ENCODE measurements around the gene ZNF75A.
A peak's percentile ranks its signal among the peaks of the same experiment; 100 is the strongest.

The ZNF75A gene

DNA sequence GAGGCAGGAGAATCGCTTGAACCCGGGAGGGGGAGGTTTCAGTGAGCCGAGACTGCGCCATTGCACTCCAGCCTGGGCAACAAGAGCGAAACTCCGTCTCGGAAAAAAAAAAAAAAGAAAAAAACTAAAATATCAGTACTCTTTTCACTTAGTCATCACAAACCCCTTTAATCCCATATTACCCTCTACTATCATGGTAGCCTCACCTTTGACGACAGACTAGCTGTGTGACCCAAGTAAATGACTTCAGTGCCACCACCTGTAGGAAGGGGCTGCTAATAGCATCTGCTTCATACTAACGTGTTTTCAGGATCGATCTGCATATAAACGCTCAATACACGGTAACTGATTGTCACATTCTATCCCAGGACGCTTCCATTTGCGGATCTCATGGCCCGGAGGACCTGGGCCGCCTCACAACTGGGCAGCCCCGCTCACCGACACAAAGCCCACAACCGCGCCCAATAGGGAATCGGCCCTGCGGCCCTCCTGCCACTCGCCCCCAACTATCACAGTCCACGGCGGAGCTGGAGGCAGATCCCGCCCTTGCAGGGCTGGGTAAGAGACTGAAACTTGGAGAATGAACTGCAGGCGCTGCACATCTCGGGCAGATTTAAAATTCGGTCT lies 23.1 kb upstream of the ZNF75A start:
- no peak for TF ChIP-seq EP300 (IDR thresholded peaks at IDR 0.05; ENCODE audit: borderline replicate concordance)
- TF ChIP-seq YY1 (IDR thresholded peaks at IDR 0.05; ENCODE audit: low read depth), result no peak
- no peak for TF ChIP-seq CREB1 (IDR thresholded peaks at IDR 0.05; ENCODE audit: low read depth)
- TF ChIP-seq EGR1 (IDR thresholded peaks at IDR 0.05), result no peak
- no peak for TF ChIP-seq NFIC (IDR thresholded peaks at IDR 0.05)
- TF ChIP-seq RAD21 (IDR thresholded peaks at IDR 0.05; ENCODE audit: low read depth), result no peak
- no peak for TF ChIP-seq TEAD4 (IDR thresholded peaks at IDR 0.05)
- TF ChIP-seq, protein P1, sequence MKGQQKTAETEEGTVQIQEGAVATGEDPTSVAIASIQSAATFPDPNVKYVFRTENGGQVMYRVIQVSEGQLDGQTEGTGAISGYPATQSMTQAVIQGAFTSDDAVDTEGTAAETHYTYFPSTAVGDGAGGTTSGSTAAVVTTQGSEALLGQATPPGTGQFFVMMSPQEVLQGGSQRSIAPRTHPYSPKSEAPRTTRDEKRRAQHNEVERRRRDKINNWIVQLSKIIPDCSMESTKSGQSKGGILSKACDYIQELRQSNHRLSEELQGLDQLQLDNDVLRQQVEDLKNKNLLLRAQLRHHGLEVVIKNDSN (IDR thresholded peaks at IDR 0.05), result no peak
- TF ChIP-seq TAF1 (IDR thresholded peaks at IDR 0.05; ENCODE audit: low read depth), result no peak
- TF ChIP-seq TCF12 (IDR thresholded peaks at IDR 0.05; ENCODE audit: low read depth), result no peak
- TF ChIP-seq ZBTB7A (IDR thresholded peaks at IDR 0.05; ENCODE audit: low read depth), result no peak
- TF ChIP-seq, protein P2, sequence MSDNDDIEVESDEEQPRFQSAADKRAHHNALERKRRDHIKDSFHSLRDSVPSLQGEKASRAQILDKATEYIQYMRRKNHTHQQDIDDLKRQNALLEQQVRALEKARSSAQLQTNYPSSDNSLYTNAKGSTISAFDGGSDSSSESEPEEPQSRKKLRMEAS (IDR thresholded peaks at IDR 0.05), result no peak

DNA sequence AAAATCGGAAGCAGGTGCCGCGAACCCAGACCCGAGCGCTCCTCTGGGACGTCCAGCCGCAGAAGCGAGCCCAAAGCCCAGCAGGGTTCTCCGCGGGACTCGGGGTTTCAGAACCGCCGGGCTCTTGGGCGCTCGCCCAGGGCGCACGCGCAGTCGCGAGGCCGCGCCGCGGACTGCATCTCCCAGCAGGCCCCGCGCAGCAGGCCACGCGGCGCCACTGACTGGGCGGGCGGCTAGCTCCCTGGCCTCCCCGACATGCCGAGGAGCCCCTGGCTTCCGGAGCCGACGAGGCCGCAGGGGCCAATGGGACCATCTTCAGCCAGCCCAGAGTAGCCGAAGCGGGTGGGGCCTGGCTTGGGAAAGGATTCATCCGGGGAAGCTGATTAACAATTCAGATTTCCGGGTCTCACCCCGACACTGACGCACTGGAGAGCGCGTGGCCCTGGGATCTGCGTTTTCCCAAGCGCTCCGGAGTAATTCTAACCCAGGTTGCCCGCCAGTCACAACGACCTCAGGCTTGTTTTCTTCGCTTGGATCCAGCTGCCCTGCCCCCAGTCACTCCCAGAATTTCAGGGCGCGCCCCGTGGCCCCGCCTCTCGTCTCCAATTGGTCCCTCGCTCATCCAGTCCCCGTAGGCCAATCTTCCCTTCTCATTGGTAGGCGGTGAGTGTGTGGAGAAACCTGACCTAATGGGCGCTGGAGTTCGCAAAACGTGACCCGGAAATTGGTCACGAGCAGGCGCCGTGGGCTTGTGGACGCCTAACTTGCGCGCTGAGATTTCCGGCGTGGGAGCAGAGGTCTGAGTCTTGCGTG lies 22.4 kb upstream of the ZNF75A start, which contains the start of gene ZNF263:
ZNF263 (plus strand) TSS at position 762 of the 813 bp plus-strand sequence. CDS start 328 bp downstream, outside the sequence.
- TF ChIP-seq, protein P2 (IDR thresholded peaks at IDR 0.05), result peak; percentile 93
- TF ChIP-seq EP300 (IDR thresholded peaks at IDR 0.05; ENCODE audit: borderline replicate concordance) (0 out of 2 replicates have a peak, but pooled peaks have one; percentile 13), EGR1 (IDR thresholded peaks at IDR 0.05) (0 out of 2 replicates have a peak, but pooled peaks have one; percentile 12), CEBPB (IDR thresholded peaks at IDR 0.05) (no peak), TAF1 (IDR thresholded peaks at IDR 0.05; ENCODE audit: low read depth) (peak; percentile 62), TEAD4 (IDR thresholded peaks at IDR 0.05) (no peak), FOXM1 (IDR thresholded peaks at IDR 0.05; ENCODE audit: borderline replicate concordance, low read depth) (no peak), NFIC (IDR thresholded peaks at IDR 0.05) (no peak), ZBTB7A (IDR thresholded peaks at IDR 0.05; ENCODE audit: low read depth) (no peak), TCF12 (IDR thresholded peaks at IDR 0.05; ENCODE audit: low read depth) (peak; percentile 40), CREB1 (IDR thresholded peaks at IDR 0.05; ENCODE audit: low read depth) (peak; percentile 94), YY1 (IDR thresholded peaks at IDR 0.05; ENCODE audit: low read depth) (peak; percentile 62; the same call in 1 of the 2 replicates), RAD21 (IDR thresholded peaks at IDR 0.05; ENCODE audit: low read depth) (no peak)
- TF ChIP-seq, protein P3, sequence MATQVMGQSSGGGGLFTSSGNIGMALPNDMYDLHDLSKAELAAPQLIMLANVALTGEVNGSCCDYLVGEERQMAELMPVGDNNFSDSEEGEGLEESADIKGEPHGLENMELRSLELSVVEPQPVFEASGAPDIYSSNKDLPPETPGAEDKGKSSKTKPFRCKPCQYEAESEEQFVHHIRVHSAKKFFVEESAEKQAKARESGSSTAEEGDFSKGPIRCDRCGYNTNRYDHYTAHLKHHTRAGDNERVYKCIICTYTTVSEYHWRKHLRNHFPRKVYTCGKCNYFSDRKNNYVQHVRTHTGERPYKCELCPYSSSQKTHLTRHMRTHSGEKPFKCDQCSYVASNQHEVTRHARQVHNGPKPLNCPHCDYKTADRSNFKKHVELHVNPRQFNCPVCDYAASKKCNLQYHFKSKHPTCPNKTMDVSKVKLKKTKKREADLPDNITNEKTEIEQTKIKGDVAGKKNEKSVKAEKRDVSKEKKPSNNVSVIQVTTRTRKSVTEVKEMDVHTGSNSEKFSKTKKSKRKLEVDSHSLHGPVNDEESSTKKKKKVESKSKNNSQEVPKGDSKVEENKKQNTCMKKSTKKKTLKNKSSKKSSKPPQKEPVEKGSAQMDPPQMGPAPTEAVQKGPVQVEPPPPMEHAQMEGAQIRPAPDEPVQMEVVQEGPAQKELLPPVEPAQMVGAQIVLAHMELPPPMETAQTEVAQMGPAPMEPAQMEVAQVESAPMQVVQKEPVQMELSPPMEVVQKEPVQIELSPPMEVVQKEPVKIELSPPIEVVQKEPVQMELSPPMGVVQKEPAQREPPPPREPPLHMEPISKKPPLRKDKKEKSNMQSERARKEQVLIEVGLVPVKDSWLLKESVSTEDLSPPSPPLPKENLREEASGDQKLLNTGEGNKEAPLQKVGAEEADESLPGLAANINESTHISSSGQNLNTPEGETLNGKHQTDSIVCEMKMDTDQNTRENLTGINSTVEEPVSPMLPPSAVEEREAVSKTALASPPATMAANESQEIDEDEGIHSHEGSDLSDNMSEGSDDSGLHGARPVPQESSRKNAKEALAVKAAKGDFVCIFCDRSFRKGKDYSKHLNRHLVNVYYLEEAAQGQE (IDR thresholded peaks at IDR 0.05; ENCODE audit: low read depth), result no peak
- TF ChIP-seq, protein P1 (IDR thresholded peaks at IDR 0.05), result peak; percentile 93

DNA sequence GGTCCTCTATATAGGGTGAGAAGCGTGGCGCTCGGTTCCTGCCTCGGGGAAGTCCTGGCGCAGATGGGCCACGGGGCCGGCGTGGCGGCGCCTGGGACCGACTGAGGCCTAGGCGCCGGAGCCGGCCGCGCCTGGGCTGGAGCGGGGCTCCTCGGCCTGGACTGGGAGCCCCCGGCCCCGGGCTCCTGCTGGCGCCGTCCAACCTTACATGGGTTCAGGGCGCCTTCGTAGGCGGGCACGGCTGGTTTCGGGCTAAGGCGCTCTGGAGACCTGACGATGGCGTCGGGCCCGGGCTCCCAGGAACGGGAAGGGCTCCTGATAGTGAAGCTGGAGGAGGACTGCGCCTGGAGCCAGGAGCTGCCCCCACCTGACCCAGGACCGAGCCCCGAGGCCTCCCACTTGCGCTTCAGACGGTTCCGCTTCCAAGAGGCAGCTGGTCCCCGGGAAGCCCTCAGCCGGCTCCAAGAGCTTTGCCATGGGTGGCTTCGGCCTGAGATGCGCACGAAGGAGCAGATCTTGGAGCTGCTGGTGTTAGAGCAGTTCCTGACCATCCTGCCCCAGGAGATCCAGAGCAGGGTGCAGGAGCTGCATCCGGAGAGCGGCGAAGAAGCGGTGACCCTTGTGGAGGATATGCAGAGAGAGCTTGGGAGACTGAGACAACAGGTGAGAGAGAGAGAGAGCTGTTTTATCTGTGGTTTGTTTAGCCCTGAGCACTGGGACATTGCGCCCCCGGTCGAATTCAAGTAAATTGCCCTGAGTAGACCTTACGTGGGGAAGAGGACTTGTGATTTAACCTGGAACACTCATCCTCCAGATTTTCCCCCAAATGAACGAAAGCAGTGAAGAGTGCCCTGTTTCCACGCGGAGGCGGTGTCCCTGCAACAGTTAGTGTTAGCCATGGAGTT lies 21.5 kb upstream of the ZNF75A start:
- TF ChIP-seq TCF12 (IDR thresholded peaks at IDR 0.05; ENCODE audit: low read depth), result no peak
- TF ChIP-seq TEAD4 (IDR thresholded peaks at IDR 0.05), result no peak
- peak; percentile 50; the same call in 1 of the 2 replicates for TF ChIP-seq TAF1 (IDR thresholded peaks at IDR 0.05; ENCODE audit: low read depth)
- TF ChIP-seq, protein P2 (IDR thresholded peaks at IDR 0.05), result no peak

DNA sequence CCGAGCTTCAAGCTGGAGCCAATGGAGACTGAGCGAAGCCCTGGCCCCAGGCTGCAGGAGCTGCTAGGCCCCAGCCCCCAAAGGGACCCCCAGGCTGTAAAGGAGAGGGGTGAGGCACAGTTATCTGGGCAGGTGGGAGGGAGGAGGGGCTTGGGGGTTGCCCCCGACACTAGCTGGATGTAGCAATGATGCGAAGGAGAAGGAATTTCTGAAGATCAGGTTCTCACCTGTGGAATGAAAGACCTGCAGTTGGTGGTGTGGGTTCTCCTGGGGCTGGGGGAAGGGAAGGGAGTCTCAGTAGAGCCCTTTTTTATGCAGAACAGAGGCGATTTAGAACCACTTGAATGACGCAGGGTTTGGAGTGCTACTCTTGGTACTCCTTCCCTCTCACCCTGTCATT lies 20.2 kb upstream of the ZNF75A start:
- TF ChIP-seq, protein P1 (IDR thresholded peaks at IDR 0.05), result no peak
- TF ChIP-seq CEBPB (IDR thresholded peaks at IDR 0.05), result no peak
- TF ChIP-seq FOXM1 (IDR thresholded peaks at IDR 0.05; ENCODE audit: borderline replicate concordance, low read depth), result no peak
- TF ChIP-seq EGR1 (IDR thresholded peaks at IDR 0.05), result no peak
- TF ChIP-seq NFIC (IDR thresholded peaks at IDR 0.05), result no peak
- no peak for TF ChIP-seq CREB1 (IDR thresholded peaks at IDR 0.05; ENCODE audit: low read depth)
- no peak for TF ChIP-seq TEAD4 (IDR thresholded peaks at IDR 0.05)
- TF ChIP-seq ZBTB7A (IDR thresholded peaks at IDR 0.05; ENCODE audit: low read depth), result no peak
- no peak for TF ChIP-seq YY1 (IDR thresholded peaks at IDR 0.05; ENCODE audit: low read depth)
- TF ChIP-seq TCF12 (IDR thresholded peaks at IDR 0.05; ENCODE audit: low read depth), result no peak
- TF ChIP-seq, protein P3 (IDR thresholded peaks at IDR 0.05; ENCODE audit: low read depth), result no peak

Data from Ishikawa (cell line).